ENCODE data around the gene GDAP1L1.
"Not testable (repeated sequence)": the region's sequence is repeated elsewhere in the genome, so short reads cannot be mapped to it uniquely, and the experiment has no call there.

The GDAP1L1 gene

DNA sequence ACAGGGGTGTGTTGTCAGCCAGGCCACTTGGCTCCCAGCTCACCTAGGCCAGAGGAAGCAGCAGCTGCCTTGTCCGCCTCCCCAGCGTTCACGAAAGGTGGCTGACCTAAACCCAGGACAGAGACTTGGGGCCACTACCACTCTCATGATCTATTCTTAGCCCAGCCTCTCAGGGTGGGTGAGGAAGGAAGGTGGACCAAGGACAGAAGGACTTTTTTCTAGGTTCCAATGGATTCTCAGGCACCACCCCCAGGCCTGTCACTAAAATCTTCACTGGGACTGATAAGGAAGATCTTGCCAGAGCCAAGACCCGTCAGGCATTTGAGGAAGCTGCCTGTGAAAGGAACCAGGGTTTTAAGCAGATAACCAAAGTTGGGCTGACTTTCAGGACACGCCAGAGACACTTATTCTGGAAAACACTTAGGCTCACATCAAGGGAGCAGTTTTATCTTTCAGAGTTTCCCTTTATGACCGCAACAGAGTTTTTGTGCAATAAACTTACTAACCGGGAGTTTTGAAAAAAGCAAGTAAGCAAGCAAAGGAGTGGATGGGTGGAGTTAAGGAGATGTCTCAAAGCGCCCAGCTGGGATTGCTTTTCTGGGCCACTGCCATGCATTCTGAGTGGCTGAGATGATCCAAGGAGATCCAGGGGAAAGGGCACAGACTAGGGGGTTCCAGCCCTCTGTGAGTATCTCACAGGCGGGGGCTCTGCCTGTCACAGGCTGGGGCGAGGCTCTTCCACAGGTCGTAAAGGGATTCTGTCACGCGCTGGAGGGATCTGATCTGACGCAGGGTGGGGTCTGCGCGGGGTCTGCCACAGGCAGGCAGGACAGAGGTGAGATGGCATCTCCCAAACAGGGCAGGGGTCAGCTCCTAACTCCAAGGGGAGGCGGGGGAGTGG lies 62.9 kb downstream of the GDAP1L1 start:
- no peak for DNase-seq

DNA sequence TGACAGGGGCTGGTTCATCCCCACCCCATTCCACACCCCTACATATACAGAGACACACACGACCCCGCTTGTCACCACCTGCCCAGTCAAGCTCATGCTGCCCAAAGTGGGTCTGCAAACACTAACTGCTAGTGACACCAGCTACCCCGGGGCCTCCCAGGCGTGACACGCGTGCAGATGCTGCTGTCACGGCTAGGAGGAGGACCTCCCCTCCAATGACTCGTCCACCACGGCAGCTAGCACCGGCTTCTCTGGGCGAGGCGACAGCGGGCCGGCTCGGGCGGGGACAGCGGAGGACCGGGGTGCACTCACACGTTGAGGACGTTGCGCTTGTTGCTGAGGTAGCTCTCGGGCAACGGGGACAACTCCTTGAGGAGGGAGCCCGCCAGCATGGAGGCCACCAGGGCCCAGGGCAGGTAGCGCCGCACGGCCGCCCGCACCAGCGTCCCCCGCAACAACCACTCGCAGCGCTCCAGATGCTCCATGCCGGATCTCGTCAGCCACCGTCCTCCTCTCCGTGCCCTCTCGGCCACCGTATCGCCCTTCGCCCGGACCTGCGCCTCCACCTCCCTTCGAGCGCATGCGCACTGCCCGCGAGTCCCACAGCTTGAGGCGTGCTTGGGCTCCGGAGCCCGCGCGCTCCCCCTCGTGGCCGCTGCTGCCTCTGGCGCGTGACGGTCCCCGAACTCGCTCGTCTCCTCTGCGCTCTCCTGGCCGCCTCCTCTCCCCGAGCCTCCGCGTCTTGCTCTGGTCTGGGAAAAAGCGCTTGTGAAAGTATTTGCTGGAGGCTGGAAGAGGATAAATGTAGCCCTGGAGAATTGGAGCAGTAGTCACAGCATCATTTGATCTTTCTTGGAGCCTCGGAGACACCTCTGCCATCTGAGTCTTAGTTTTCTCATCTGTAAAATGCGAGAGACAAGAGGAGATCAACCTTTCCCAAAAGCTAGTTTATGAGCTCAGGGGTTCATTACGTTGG lies 63.8 kb downstream of the GDAP1L1 start, which contains the start of gene FITM2:
Gene FITM2 (minus strand): TSS at position 539 of the 976 bp plus-strand sequence. CDS start 54 bp downstream, at position 485.
- DNase-seq: peak; percentile 96

DNA sequence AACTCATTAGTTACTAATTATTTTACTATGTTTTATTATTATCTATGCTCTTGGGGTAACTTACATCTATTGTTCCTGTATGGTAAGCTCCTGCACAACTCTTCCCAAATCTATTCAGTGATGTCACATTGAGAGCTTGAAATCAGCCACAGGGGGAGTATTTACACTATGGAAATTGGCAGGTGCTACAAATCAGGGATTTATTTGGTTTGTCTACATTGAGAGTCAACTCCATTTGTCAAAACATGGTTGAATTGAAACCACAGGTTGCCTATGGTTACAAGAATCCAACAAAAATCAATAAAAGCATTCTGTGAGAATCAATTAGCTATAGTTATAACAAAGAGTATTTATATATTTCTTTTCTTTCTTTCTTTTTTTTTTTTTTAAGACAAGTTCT lies 67.8 kb downstream of the GDAP1L1 start:
- no peak for DNase-seq

DNA sequence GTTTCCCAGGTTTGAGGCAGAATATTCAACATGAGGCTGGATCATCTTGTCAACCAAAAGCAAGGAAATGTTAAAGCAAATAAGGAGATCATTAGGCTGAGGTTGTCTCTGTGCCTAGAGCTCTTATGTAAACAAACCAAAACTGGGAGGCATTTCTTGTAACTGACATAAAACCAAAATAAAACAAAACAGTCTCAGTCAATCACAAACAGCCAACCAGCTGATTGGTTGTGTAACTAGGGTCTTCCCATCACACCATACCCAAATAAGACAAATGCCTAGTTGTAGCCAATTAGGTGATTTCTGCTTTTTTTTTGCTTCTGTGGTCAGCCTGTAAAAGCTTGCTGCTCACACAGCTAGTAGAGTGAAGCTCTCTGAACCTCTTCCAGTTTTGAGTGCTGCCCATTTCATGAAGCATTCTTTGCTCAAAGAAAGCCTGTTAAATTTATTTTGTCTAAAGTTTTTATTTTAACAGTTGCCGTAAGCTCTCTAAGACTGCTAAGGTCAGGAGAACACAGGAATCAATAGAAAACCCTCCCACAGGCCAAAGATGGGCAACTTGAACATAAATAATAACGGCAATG lies 72.8 kb downstream of the GDAP1L1 start:
- no peak for DNase-seq

DNA sequence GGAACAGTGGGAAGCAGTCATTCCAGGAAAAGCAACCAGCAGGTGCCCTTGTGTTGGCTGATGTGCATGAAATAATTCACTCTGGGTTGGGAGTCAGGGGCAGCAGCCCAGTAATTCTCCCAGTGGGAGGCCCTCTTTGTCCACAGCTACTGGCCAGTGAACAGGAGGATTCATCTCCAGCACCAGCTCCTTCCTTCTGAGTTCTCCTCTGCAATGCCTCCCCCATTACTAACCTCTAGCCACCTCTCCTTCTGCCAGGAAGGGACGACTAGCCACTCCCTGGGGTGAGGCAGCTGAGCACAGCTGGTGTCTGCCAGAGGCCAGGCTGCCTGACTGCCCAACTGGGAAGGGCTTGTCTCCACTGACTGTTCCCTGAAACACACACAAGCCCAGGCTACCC lies 77.2 kb downstream of the GDAP1L1 start:
- no peak for DNase-seq

DNA sequence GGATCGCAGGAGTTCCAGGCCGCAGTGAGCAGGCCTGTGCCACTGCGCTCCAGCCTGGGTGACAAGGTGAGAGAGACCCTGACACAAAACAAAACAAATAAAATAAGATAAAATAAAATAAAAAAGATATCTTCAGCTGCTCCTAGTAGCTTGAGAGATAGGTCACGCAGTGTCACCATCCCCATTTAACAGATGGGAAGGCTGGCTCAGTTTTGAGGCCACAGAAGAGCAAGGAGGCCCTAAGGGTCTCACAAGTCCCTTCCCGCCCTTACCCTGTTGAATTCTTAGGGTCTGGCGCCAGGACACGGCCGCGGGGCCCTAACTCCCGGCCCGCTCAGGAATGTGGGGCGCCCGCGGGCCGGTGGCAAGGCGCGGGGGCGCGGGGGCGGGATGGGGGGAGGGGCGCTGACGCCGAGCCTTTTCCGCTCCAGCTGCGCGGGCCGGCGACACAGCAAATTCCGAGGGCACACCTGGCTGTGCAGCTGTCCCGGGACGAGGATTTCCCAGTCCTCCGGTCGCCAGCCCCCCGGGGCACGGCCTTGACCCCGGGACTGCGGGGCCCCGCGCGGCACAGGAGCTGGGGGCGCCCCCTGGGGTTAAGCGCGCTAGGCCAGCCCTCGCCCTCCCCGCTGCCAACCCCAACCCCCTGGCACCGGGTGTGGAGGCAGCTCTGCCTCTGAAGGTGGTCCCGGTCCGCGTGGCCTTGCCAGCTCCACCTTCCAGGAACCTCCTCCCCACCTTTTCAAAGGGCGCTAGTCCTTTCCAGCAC lies 79.5 kb downstream of the GDAP1L1 start:
- no peak for DNase-seq

DNA sequence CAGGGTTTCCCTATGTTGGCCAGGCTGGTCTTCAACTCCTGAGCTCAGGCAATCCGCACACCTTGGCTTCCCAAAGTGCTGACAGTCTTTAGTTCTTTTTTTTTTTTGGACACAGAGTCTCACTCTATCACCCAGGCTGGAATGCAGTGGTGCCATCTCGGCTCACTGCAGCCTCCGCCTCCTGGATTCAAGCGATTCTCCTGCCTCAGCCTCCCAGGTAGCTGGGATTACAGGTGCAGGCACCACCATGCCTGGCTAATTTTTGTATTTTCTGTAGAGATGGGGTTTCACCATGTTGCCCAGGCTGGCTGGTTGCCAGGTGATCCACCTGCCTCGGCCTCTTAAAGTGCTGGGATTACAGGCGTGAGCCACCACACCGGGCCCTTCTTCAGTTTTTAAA lies 80.6 kb downstream of the GDAP1L1 start:
- DNase-seq: not testable (repeated sequence)

DNA sequence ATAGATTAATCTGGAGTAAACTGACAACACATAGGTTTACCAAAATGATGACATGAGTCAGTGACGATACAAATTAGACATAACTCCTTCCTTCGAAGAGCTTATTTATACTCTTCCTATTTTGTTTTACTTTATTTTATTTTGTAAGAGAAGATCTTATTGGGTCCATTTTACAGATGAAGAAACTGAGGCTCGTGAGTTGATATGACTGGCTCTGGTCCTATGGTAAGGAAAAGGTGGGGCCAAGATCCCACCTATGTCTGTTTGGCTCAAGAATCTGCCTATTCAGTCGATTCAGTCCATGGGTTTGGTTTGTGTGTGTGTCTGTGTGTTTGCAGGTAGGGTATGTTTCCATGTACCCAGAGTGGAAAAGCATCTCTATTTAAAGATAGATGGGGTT lies 81.3 kb downstream of the GDAP1L1 start:
- DNase-seq: no peak
